ENCODE data around the gene POLDIP2.
"Not testable (repeated sequence)": the region's sequence is repeated elsewhere in the genome, so short reads cannot be mapped to it uniquely, and the experiment has no call there.

DNA sequence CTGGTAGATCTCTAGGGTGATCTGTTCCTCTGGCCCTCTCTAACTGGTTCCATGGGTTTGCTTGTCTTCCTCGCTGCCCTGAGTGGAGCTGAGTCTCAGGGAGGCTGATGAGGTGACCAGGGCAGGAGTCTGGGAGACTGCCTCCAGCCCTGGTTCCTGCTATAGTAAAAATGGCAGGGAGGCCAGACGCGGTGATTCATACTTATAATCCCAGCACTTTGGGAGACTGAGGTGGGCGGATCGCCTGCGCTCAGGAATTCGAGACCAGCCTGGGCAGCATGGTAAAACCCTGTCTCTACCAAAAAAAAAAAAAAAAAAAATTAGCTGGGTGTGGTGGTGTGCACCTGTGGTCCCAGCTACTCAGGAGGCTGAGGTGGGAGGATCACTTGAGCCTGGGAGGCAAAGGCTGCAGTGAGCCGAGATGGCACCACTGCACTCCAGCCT lies 18.5 kb downstream of the POLDIP2 start:
- TF ChIP-seq GABPA, POLR2AphosphoS5 (IDR thresholded peaks at IDR 0.05; ENCODE audit: low read depth): not testable (repeated sequence)
